Progenitor cell of endocrine pancreas (in vitro differentiated cells): ENCODE results near the gene WDR43. TPM values are rescaled to one million over a fixed set of nuclear protein-coding genes. Genes with fewer than 3 reads are reported as not detected.

Source experiments
- DNase-seq: peaks from one replicate; pipeline ENCODE4 v3.0.0; 2021; ENCODE audit warnings: low spot score; ENCODE audit not compliant: unreplicated experiment
- H3K27ac Mint-ChIP-seq: 2 replicates; pipeline ENCODE4 v1.8.0; 2021; ENCODE audit warnings: mild to moderate bottlenecking, moderate library complexity, mixed read lengths
- H3K27me3 Mint-ChIP-seq: 2 replicates; pipeline ENCODE4 v1.8.0; 2021; ENCODE audit warnings: mixed read lengths
- H3K36me3 Mint-ChIP-seq: 2 replicates; pipeline ENCODE4 v1.8.0; 2022; ENCODE audit warnings: mixed read lengths; ENCODE audit not compliant: insufficient read depth
- H3K4me1 Mint-ChIP-seq: 2 replicates; pipeline ENCODE4 v1.8.0; 2021; ENCODE audit warnings: low read depth, mixed read lengths
- H3K4me3 Mint-ChIP-seq: 2 replicates; pipeline ENCODE4 v1.8.0; 2021; ENCODE audit warnings: low read depth, mild to moderate bottlenecking, moderate library complexity, mixed read lengths
- H3K9me3 Mint-ChIP-seq: 2 replicates; pipeline ENCODE4 v1.8.0; 2021; ENCODE audit warnings: low read depth, mixed read lengths
- CTCF ChIP-seq: fragments of 200-600 bp; sonication (generic); IDR thresholded peaks from one replicate; pipeline ENCODE4 v1.5.0; 2021; ENCODE audit warnings: antibody characterized with exemption, mild to moderate bottlenecking; ENCODE audit not compliant: unreplicated experiment
- total RNA-seq: library from RNA; stranded (reverse); gene quantifications from 2 replicates; pipeline ENCODE4 v1.2.1, GENCODE V29; 2021

Gene WDR43
- total RNA-seq, 1 donor from 2014 or later = 57.2 TPM

- no peaks in the 10 kb centered on the region for H3K27me3 Mint-ChIP-seq
- no peaks in the 10 kb centered on the region for H3K9me3 Mint-ChIP-seq
- H3K27ac Mint-ChIP-seq = no peak overlapping the region
- TF ChIP-seq CTCF = peak; percentile 74
- H3K4me1 Mint-ChIP-seq = peaks cover 7% of the 10 kb centered on the region
- no peak for DNase-seq
- no peak overlapping the region for H3K4me3 Mint-ChIP-seq
- no peaks in the 10 kb centered on the region for H3K36me3 Mint-ChIP-seq
Measured at GRCh38 chr2:28958689-28959088, 64.2 kb downstream of the WDR43 start.

- Mint-ChIP-seq H3K27me3 (no peaks in the 10 kb centered on the region), H3K36me3 (no peaks in the 10 kb centered on the region), H3K4me3 (no peak overlapping the region), H3K9me3 (no peaks in the 10 kb centered on the region), H3K4me1 (peaks cover 5% of the 10 kb centered on the region), H3K27ac (no peak overlapping the region)
- DNase-seq = no peak
- TF ChIP-seq CTCF = no peak
Measured at GRCh38 chr2:28960401-28960800, 65.9 kb downstream of the WDR43 start.

GRCh38 chr2:28962505-28962904 is 68.0 kb downstream of the WDR43 start:
- TF ChIP-seq CTCF = no peak
- Mint-ChIP-seq H3K36me3 (no peaks in the 10 kb centered on the region), H3K4me3 (no peak overlapping the region), H3K27me3 (no peaks in the 10 kb centered on the region), H3K27ac (no peak overlapping the region), H3K4me1 (no peaks in the 10 kb centered on the region), H3K9me3 (no peaks in the 10 kb centered on the region)
- DNase-seq = no peak

- no peak for TF ChIP-seq CTCF
- no peaks in the 10 kb centered on the region for H3K4me1 Mint-ChIP-seq
- no peaks in the 10 kb centered on the region for H3K36me3 Mint-ChIP-seq
- H3K4me3 Mint-ChIP-seq = no peak overlapping the region
- no peak for DNase-seq
- no peaks in the 10 kb centered on the region for H3K9me3 Mint-ChIP-seq
- H3K27ac Mint-ChIP-seq = no peak overlapping the region
- H3K27me3 Mint-ChIP-seq = no peaks in the 10 kb centered on the region
Measured at GRCh38 chr2:28970464-28971160, 76.1 kb downstream of the WDR43 start.

DNA sequence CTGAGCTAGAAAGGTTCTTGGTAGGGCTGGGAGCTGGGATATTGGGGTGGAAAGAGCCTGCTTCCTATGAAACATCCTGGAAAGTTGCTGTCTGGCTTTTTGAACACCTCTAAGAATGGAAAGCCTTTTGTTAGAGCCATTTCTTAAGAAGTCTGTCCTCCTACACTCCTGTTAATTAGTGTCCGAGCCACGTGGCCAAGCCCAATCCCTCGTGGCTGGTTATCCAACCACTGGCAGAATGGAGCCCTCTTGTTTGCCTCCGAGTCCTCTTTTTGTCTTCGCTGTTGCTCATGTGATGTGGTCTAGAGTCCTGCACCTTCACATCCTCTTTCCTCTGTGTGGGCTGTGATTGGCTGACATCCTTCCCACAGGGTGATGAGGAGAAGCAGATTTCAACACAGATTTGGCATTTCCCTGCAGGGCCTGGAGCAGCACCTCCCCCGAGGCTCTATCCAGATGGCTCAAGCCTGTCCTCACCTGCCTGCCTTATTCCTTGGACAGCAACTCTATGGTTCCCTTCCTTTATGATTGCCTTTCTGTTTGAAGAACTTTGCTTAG is 78.4 kb downstream of the WDR43 start:
- no peaks in the 10 kb centered on the region for H3K36me3 Mint-ChIP-seq
- no peaks in the 10 kb centered on the region for H3K9me3 Mint-ChIP-seq
- no peak overlapping the region for H3K4me3 Mint-ChIP-seq
- no peak for DNase-seq
- H3K4me1 Mint-ChIP-seq = peaks cover 2% of the 10 kb centered on the region
- no peaks in the 10 kb centered on the region for H3K27me3 Mint-ChIP-seq
- TF ChIP-seq CTCF = no peak
- H3K27ac Mint-ChIP-seq = no peak overlapping the region
